Ammon's horn (tissue), 1 donor: Measurements from ENCODE around the gene FAM83F.

Experiments
- DNase-seq: peaks from one replicate; pipeline ENCODE4 v3.0.0-alpha.2; 2016; ENCODE audit warnings: low spot score

FAM83F gene

GRCh38 chr22:40065981-40066380 is 71.2 kb downstream of the FAM83F start:
- no peak for DNase-seq

DNA sequence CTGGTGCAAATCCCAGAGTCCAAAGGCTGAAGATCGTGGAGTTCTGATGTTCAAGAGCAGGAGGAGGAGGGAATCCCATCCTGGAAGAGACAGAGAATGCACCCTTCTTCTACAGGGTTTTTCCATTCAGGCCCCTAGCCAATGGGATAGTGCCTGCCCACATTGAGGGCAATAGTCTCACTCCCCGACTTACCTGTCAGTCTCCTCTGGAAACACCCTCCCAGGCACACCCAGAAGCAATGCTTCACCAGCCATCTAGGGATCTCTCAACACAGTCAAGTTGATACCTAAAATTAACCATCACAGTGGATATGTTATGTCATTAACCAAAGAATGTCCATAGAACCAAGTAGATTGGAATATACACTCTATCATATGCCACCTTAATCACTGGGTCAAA is 72.9 kb downstream of the FAM83F start:
- DNase-seq, result no peak

- DNase-seq, result no peak
Observed at GRCh38 chr22:40070701-40071100, 75.9 kb downstream of the FAM83F start.

- DNase-seq, result no peak
Observed at GRCh38 chr22:40071720-40072119, 77.0 kb downstream of the FAM83F start.

DNA sequence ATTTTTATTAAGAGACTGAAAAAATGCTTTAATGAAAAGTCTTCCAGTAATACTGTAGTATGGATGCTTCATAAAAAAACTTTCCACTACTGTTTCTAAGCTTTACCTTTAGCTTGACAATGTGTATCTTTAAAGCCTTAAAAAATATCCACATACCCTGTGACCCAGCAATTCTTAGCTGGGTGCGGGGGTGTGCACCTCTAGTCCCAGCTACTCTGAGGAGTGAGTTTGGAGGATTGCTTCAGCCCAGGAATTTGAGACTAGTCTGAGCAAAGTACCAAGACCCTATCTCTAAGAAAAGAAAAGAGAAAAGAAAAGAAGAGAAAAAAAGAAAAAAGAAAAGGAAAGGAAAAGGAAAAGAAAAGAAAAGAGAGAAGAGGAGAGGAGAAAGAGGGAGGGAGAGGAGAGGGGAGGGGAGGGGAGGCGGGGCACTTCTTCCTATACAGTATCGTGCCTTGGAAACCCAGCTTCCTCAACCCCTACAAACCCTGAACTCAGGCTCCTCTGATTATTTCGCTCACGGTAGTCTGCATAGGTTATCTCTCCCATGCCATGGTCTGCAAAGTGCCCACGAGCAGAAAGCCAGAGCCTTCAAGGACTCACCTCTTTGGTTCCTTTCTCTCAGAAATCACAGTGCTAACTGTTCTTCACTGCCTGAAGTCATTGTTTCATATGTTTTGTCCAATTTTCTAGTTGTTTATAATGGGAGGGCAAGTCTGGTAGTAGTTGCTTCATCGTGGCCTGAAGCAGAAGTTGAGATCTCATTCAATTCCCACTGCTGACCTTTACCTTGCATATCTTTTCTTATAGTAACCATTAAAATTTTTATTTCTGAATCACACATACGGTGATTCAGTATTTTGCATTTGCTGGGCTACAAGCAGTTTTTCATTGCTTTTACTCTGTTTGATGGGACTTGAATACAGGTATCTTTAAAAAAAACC is 82.2 kb downstream of the FAM83F start:
- no peak for DNase-seq

DNA sequence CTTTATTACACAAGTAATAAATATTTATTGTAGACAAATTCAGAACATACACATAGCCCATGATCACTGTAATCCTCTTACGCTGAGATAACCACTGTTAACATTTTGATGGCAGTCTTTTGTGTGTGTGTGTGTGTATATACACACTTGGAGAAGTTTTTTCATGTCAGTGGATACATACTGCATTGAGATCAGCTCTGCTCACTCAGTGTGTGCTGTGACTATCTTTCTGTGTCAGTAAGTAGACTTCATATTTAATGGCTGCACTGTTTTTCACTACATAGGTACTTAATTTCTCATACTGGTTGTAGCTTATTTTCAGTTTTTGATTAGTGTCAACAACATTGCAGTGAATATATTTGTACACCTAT is 82.9 kb downstream of the FAM83F start:
- DNase-seq, result no peak

DNA sequence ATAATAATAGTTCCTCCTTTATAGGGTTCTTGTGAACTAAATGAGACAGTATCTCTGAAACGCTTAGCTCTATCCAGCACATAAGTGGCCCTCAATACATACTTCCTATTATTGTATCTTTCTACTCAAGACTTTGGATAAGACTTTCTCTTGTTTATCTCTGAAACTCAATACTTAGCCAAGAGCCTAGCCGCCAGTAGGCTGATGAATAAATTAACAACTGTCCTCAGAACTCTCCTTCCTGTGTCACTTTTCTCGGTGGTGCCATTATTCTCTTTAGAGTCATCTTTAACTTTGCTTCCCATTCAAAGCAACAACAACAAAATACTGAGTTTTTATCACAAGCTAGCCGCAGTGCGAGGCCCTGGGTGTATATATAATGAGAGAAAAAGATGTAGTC is 86.9 kb downstream of the FAM83F start:
- no peak for DNase-seq

GRCh38 chr22:40082184-40082583 is 87.4 kb downstream of the FAM83F start:
- DNase-seq, result no peak

- DNase-seq, result no peak
Observed at GRCh38 chr22:40083794-40084193, 89.0 kb downstream of the FAM83F start.

DNA sequence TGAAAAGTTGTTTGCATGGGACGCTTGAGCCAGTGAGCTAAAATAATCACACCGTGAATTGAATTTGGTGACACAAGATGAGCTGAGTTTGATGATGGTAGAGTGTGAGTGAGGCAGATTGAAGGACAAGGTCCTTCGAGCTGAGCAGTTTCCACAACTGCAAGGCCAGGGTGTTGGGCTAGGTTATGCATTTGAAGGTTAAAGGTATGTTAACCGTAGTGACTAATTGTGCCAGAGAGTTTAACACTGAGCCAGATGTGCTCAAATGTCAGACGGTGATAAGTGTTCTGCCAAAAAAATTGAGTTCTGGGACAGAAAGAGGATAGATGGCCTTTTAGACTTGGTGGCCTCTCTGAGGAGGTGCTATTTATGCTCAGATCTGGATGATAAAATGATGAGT is 89.5 kb downstream of the FAM83F start:
- DNase-seq, result no peak

GRCh38 chr22:40088818-40089217 is 94.1 kb downstream of the FAM83F start:
- no peak for DNase-seq
